ENCODE measurements around the gene AGAP1. TPM values are rescaled to one million over a fixed set of nuclear protein-coding genes. Genes with fewer than 3 reads are reported as not detected.

Gene AGAP1
- total RNA-seq, 1 donor from 2014 or later, result 33.7 TPM

GRCh38 chr2:235725016-235725489, 231.2 kb downstream of the AGAP1 start:
- no peak overlapping the region for H3K4me3 ChIP-seq (ENCODE audit: low read depth, low read length)
- TF ChIP-seq CTCF (IDR thresholded peaks at IDR 0.05; ENCODE audit: insufficient read depth, low read length, poor library complexity, severe bottlenecking), result no peak
- H3K27me3 ChIP-seq (ENCODE audit: control insufficient read depth, insufficient read depth, low read length), result no peaks in the 10 kb centered on the region
- DNase-seq (ENCODE audit: low read depth), result no peak
- no peaks in the 10 kb centered on the region for H3K36me3 ChIP-seq (ENCODE audit: control insufficient read depth, insufficient read depth, low read length)

- Histone ChIP-seq H3K4me3 (ENCODE audit: low read depth, low read length) (no peak overlapping the region), H3K27me3 (ENCODE audit: control insufficient read depth, insufficient read depth, low read length) (no peaks in the 10 kb centered on the region), H3K36me3 (ENCODE audit: control insufficient read depth, insufficient read depth, low read length) (no peaks in the 10 kb centered on the region)
- no peak for TF ChIP-seq CTCF (IDR thresholded peaks at IDR 0.05; ENCODE audit: insufficient read depth, low read length, poor library complexity, severe bottlenecking)
- no peak for DNase-seq (ENCODE audit: low read depth)
Measured at GRCh38 chr2:235725841-235726240, 232.0 kb downstream of the AGAP1 start.

- no peak for DNase-seq (ENCODE audit: low read depth)
- no peaks in the 10 kb centered on the region for H3K27me3 ChIP-seq (ENCODE audit: control insufficient read depth, insufficient read depth, low read length)
- TF ChIP-seq CTCF (IDR thresholded peaks at IDR 0.05; ENCODE audit: insufficient read depth, low read length, poor library complexity, severe bottlenecking), result no peak
- no peaks in the 10 kb centered on the region for H3K36me3 ChIP-seq (ENCODE audit: control insufficient read depth, insufficient read depth, low read length)
- H3K4me3 ChIP-seq (ENCODE audit: low read depth, low read length), result no peak overlapping the region
Measured at GRCh38 chr2:235726554-235726953, 232.7 kb downstream of the AGAP1 start.

- Histone ChIP-seq H3K36me3 (ENCODE audit: control insufficient read depth, insufficient read depth, low read length) (no peaks in the 10 kb centered on the region), H3K4me3 (ENCODE audit: low read depth, low read length) (no peak overlapping the region), H3K27me3 (ENCODE audit: control insufficient read depth, insufficient read depth, low read length) (no peaks in the 10 kb centered on the region)
- no peak for TF ChIP-seq CTCF (IDR thresholded peaks at IDR 0.05; ENCODE audit: insufficient read depth, low read length, poor library complexity, severe bottlenecking)
- DNase-seq (ENCODE audit: low read depth), result no peak
Measured at GRCh38 chr2:235727174-235727573, 233.3 kb downstream of the AGAP1 start.

GRCh38 chr2:235727891-235728799, 234.3 kb downstream of the AGAP1 start:
- Histone ChIP-seq H3K4me3 (ENCODE audit: low read depth, low read length) (no peak overlapping the region), H3K36me3 (ENCODE audit: control insufficient read depth, insufficient read depth, low read length) (no peaks in the 10 kb centered on the region), H3K27me3 (ENCODE audit: control insufficient read depth, insufficient read depth, low read length) (no peaks in the 10 kb centered on the region)
- DNase-seq (ENCODE audit: low read depth), result no peak
- no peak for TF ChIP-seq CTCF (IDR thresholded peaks at IDR 0.05; ENCODE audit: insufficient read depth, low read length, poor library complexity, severe bottlenecking)
